Measurements from ENCODE around the gene RNF123.
A peak's percentile ranks its signal among the peaks of the same experiment; 100 is the strongest.

RNF123 gene

DNA sequence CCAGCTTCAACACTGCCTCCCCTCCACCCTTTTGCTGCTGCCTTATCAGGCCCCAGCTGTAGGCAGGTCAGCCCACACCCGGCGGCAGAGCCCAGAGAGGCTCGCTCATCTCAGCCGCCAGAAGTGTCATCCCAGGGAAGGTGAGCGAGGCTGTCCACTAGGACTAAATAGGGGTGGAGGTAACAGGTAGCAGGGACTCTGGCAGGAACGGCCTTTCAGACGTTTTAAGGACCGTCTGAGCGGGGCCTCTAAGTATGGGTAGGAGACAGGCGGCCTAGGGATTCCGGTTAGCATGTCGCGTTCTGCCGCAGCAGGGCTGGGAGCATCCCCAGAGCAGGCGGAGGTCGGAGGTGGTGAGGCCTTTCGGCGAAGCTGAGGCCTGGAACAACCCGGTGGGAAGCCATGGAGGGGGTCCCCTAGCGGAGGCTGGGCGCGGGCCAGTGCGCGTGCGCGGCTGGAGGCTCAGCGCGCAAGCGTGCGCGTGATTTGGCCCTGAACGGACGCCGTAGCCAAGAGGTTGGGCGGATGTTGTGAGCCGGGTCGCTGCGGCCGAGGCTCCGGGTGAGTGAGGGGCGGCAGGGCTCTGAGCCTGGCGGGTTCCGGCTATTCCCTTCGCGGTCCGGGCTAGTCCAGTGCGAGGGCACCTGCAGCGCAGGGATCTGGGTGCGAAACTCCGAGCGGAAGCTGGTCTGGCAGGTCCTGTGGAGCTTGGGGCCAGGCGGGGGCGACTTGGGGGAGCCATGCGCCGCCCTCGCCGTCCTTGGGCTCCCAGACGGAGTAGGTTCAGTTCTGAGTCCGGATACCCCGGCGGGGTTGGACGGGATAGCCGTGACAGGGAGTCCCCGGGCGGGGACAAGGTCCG lies at the start of gene RNF123, which contains the start of gene MST1:
Gene RNF123, plus strand, starts transcription at position 512 of the 862 bp plus-strand sequence. CDS start 1,609 bp downstream, outside the sequence.
Gene MST1, minus strand, starts transcription at position 429 of the 862 bp plus-strand sequence. CDS start 783 bp downstream, outside the sequence.
- DNase-seq: peak; percentile 92
- no peaks in the 10 kb centered on the region for H3K36me3 ChIP-seq
- TF ChIP-seq, protein P1, sequence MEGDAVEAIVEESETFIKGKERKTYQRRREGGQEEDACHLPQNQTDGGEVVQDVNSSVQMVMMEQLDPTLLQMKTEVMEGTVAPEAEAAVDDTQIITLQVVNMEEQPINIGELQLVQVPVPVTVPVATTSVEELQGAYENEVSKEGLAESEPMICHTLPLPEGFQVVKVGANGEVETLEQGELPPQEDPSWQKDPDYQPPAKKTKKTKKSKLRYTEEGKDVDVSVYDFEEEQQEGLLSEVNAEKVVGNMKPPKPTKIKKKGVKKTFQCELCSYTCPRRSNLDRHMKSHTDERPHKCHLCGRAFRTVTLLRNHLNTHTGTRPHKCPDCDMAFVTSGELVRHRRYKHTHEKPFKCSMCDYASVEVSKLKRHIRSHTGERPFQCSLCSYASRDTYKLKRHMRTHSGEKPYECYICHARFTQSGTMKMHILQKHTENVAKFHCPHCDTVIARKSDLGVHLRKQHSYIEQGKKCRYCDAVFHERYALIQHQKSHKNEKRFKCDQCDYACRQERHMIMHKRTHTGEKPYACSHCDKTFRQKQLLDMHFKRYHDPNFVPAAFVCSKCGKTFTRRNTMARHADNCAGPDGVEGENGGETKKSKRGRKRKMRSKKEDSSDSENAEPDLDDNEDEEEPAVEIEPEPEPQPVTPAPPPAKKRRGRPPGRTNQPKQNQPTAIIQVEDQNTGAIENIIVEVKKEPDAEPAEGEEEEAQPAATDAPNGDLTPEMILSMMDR (IDR thresholded peaks at IDR 0.05; ENCODE audit: low read depth, low read length): peak; percentile 40; the same call in 1 of the 2 replicates
- H3K27ac ChIP-seq: peak within 1 kb of the TSS; percentile 63
- peak within 1 kb of the TSS; percentile 86 for H3K4me3 ChIP-seq (ENCODE audit: low read depth, low read length)
- H3K27me3 ChIP-seq (ENCODE audit: insufficient read depth, low read depth, severe bottlenecking): no peaks in the 10 kb centered on the region
- H3K9me3 ChIP-seq (ENCODE audit: severe bottlenecking): no peaks in the 10 kb centered on the region

DNA sequence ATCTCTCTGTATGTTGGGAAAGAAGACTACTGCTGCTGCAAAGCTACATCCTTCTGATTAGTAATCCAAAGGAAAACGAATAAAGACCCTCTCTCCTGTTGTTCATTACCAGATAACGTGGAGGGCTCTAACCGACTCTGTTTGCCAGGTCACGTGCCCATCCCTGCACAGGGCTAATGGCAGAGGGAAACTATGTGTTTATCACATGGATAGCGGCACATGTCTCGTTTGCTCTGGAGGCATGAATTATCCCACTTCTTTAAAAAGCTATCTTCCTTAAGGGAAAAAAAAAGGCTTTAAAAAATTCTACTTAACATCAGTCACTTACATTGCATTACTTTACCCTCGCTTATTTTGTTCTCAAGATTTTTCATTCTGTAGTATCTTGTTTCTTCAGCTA lies 48.1 kb upstream of the RNF123 start:
- Histone ChIP-seq H3K27ac (no peak overlapping the region), H3K27me3 (ENCODE audit: insufficient read depth, low read depth, severe bottlenecking) (no peaks in the 10 kb centered on the region), H3K9me3 (ENCODE audit: severe bottlenecking) (no peaks in the 10 kb centered on the region), H3K36me3 (peaks cover 32% of the 10 kb centered on the region), H3K4me3 (ENCODE audit: low read depth, low read length) (no peak overlapping the region)
- TF ChIP-seq, protein P1 (IDR thresholded peaks at IDR 0.05; ENCODE audit: low read depth, low read length): no peak
- DNase-seq: no peak

DNA sequence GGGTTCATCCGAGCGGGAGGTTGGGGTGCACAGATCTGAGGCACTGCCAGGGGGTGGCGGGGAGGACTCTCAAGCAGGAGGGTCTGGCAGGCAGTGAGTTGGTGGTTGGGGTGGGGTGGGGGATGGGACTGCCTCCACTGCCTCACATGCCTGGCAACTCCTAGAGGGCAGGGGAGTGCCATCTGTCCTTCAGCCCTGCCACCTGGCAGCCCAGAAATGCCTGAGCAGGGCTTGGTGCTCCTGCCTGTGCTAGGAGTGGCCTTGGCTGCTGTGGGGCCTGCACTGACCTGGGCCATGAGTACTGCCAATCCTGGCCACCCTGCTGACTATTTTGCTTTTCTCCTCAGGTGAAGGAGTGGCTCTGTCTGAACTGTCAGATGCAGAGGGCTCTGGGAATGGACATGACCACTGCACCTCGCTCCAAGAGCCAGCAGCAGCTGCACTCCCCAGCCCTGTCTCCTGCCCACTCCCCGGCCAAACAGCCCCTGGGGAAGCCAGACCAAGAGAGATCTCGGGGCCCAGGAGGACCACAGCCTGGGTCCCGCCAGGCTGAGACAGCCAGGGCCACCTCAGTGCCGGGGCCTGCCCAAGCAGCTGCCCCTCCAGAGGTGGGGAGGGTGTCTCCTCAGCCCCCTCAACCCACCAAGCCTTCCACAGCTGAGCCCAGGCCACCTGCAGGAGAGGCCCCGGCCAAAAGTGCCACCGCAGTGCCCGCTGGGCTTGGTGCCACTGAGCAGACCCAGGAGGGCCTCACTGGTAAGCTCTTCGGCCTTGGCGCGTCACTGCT lies 47.2 kb upstream of the RNF123 start:
- H3K4me3 ChIP-seq (ENCODE audit: low read depth, low read length): no peak overlapping the region
- no peaks in the 10 kb centered on the region for H3K9me3 ChIP-seq (ENCODE audit: severe bottlenecking)
- TF ChIP-seq, protein P1 (IDR thresholded peaks at IDR 0.05; ENCODE audit: low read depth, low read length): no peak
- no peak overlapping the region for H3K27ac ChIP-seq
- no peaks in the 10 kb centered on the region for H3K27me3 ChIP-seq (ENCODE audit: insufficient read depth, low read depth, severe bottlenecking)
- no peak for DNase-seq
- peaks cover 32% of the 10 kb centered on the region for H3K36me3 ChIP-seq

DNA sequence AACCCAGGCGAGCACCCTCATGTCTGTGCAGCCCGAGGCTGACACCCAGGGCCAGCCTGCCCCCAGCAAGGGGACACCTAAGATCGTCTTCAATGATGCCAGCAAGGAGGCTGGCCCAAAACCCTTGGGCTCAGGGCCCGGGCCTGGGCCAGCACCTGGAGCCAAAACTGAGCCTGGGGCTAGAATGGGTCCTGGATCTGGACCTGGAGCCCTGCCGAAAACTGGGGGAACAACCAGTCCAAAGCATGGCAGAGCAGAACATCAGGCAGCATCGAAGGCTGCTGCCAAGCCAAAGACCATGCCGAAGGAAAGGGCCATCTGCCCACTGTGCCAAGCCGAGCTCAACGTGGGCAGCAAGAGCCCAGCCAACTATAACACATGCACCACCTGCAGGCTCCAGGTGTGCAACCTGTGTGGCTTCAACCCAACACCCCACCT lies 46.6 kb upstream of the RNF123 start:
- Histone ChIP-seq H3K27ac (no peak overlapping the region), H3K4me3 (ENCODE audit: low read depth, low read length) (no peak overlapping the region), H3K36me3 (peaks cover 32% of the 10 kb centered on the region), H3K27me3 (ENCODE audit: insufficient read depth, low read depth, severe bottlenecking) (no peaks in the 10 kb centered on the region), H3K9me3 (ENCODE audit: severe bottlenecking) (no peaks in the 10 kb centered on the region)
- DNase-seq: no peak
- TF ChIP-seq, protein P1 (IDR thresholded peaks at IDR 0.05; ENCODE audit: low read depth, low read length): no peak

DNA sequence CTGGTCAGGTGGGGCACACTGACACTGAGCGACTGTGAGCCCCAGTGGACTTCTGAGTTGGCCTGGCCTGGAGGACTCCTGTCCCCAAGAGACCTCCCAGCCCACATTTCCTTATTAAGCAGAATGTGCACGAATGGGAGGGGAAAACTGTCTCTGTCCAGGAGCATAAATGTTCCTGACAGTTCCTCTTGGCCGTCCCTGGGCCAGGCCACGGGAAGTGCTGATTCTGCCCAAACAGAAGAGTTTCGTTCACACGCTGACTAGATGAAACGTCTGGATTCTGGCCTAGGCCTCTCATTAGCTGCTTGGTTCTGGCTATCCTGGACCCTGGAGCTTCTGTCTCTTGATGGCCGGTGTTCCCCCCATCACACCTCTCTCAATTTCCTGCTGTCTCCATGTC lies 44.7 kb upstream of the RNF123 start:
- H3K27ac ChIP-seq: no peak overlapping the region
- no peak overlapping the region for H3K4me3 ChIP-seq (ENCODE audit: low read depth, low read length)
- H3K27me3 ChIP-seq (ENCODE audit: insufficient read depth, low read depth, severe bottlenecking): no peaks in the 10 kb centered on the region
- H3K36me3 ChIP-seq: peaks cover 32% of the 10 kb centered on the region
- DNase-seq: no peak
- TF ChIP-seq, protein P1 (IDR thresholded peaks at IDR 0.05; ENCODE audit: low read depth, low read length): no peak
- H3K9me3 ChIP-seq (ENCODE audit: severe bottlenecking): no peaks in the 10 kb centered on the region
